ENCODE results near the gene ASPHD2.

- TF ChIP-seq, protein P1, sequence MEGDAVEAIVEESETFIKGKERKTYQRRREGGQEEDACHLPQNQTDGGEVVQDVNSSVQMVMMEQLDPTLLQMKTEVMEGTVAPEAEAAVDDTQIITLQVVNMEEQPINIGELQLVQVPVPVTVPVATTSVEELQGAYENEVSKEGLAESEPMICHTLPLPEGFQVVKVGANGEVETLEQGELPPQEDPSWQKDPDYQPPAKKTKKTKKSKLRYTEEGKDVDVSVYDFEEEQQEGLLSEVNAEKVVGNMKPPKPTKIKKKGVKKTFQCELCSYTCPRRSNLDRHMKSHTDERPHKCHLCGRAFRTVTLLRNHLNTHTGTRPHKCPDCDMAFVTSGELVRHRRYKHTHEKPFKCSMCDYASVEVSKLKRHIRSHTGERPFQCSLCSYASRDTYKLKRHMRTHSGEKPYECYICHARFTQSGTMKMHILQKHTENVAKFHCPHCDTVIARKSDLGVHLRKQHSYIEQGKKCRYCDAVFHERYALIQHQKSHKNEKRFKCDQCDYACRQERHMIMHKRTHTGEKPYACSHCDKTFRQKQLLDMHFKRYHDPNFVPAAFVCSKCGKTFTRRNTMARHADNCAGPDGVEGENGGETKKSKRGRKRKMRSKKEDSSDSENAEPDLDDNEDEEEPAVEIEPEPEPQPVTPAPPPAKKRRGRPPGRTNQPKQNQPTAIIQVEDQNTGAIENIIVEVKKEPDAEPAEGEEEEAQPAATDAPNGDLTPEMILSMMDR (IDR thresholded peaks at IDR 0.05; ENCODE audit: low read depth, low read length, poor library complexity, severe bottlenecking), result no peak
- no peak for TF ChIP-seq EZH2phosphoT487 (IDR thresholded peaks at IDR 0.05; ENCODE audit: borderline replicate concordance, low read length)
Observed at GRCh38 chr22:26410386-26410785, 18.7 kb upstream of the ASPHD2 start.

All from DOHH2 (cell line).